OCI-LY7 (cell line): ENCODE results near the gene DNASE1L1.

ENCODE experiments used
- EZH2phosphoT487 ChIP-seq: fragments of 200-600 bp; sonication (generic); IDR thresholded peaks from 2 replicates; pipeline ENCODE4 v1.6.1; 2018; ENCODE audit warnings: low read depth, borderline replicate concordance, mild to moderate bottlenecking, mixed run types, antibody characterized with exemption, low read length, moderate library complexity, mixed read lengths
- TF ChIP-seq, protein P1 (sequence below): fragments of 200-600 bp; sonication (generic); conservative IDR thresholded peaks from 2 replicates; pipeline ENCODE4 v1.5.1; 2014; ENCODE audit warnings: mild to moderate bottlenecking, antibody characterized with exemption, low read length, moderate library complexity, mixed read lengths

DNA sequence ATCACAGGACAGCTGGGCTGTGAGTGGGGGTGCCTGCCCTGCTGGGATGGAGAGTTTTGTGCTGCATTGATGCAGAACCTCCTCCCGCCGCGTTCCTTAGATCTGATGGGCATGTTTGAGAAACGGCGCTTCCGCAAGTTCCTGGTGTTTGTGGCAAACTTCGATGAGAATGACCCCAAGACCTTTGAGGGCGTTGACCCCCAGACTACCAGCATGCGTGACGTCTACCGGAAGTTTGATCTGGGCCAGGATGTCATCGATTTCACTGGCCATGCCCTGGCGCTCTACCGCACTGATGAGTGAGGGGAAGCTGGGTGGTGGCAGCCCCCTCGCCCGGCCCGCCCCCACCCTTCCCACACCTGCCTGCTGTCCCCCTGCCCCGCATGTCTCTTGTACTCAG is 30.8 kb upstream of the DNASE1L1 start:
- TF ChIP-seq, protein P1, sequence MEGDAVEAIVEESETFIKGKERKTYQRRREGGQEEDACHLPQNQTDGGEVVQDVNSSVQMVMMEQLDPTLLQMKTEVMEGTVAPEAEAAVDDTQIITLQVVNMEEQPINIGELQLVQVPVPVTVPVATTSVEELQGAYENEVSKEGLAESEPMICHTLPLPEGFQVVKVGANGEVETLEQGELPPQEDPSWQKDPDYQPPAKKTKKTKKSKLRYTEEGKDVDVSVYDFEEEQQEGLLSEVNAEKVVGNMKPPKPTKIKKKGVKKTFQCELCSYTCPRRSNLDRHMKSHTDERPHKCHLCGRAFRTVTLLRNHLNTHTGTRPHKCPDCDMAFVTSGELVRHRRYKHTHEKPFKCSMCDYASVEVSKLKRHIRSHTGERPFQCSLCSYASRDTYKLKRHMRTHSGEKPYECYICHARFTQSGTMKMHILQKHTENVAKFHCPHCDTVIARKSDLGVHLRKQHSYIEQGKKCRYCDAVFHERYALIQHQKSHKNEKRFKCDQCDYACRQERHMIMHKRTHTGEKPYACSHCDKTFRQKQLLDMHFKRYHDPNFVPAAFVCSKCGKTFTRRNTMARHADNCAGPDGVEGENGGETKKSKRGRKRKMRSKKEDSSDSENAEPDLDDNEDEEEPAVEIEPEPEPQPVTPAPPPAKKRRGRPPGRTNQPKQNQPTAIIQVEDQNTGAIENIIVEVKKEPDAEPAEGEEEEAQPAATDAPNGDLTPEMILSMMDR = no peak
- TF ChIP-seq EZH2phosphoT487 = no peak
